ENCODE results near the gene POC1A.

Gene POC1A

DNA sequence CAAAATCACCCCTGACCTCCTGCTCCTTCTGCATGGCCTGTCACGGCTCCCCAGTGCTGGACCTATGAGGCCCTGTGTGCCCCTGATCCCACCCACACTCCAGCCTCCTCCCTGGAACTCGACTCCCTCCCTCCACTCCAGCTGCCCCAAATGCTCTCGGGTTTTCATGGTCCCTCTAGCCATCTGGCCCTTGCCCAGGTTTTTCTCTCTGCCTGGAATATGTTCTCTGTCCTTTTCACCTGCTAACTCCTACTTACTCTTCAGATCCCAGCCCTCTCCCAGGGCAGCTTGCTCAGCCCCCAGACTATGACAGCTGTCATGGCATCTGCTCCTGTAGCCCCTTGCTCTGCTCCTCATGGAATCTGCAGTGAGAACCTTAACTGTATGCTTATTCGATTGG, 128.2 kb downstream of the POC1A start:
- no peak for DNase-seq (ENCODE audit: low read depth in 2 of 2)

DNA sequence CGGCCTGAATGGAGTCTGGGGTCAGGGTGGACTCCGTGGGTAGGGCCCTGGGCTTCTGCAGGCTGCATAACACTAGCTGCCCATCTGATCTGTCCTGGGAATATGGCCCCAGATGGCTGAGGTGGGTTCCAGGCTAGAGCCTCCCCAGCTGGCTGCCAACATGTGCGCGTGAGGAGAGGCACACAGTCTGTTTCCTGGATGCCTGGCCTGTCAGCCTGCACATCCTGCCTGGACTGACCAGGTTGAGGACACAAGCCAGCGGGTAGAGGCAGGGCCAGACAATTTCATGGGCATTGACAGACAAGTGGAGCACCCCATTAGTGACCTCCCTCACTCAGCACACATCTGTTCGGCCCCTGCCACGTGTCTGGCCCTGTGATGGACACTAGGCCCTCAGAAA, 128.8 kb downstream of the POC1A start:
- DNase-seq (ENCODE audit: low read depth in 2 of 2) = no peak

Measured in fibroblast of skin of left biceps (primary cell).